Natural killer cell treated with Interleukin-12 subunit alpha and Interleukin-12 subunit beta and Interleukin-15 and Interleukin-18, amount 100 ng/mL, for 72 hours (primary cell): Measurements from ENCODE around the gene CASKIN1. TPM values are rescaled to one million over a fixed set of nuclear protein-coding genes. Genes with fewer than 3 reads are reported as not detected.

ENCODE experiments used
- ATAC-seq, 2 donors: fragments of 150-1000 bp; cut with Tn5 transposase in 1 of 2; sonication (Bioruptor Pico), chemical (Tn5 transposase) in 1 of 2; 2 replicates each; pipeline ENCODE4 v1.10.0; 2021
- DNase-seq: peaks from one replicate; pipeline ENCODE4 v3.0.0; 2022; ENCODE audit warnings: low spot score
- H3K27ac Mint-ChIP-seq, 2 donors: 1 replicate in 1 of 2; 2 replicates in 1 of 2; pipeline ENCODE4 v1.8.0; 2022; ENCODE audit warnings: mixed read lengths in 2 of 2, mild to moderate bottlenecking in 1 of 2, moderate library complexity in 1 of 2
- H3K27me3 Mint-ChIP-seq, 2 donors: 1 replicate in 1 of 2; 2 replicates in 1 of 2; pipeline ENCODE4 v1.8.0; 2022; ENCODE audit warnings: mixed read lengths in 2 of 2
- H3K36me3 Mint-ChIP-seq: one replicate; pipeline ENCODE4 v1.8.0; 2022; ENCODE audit warnings: mixed read lengths
- H3K4me1 Mint-ChIP-seq, 2 donors: 1 replicate in 1 of 2; 2 replicates in 1 of 2; pipeline ENCODE4 v1.8.0; 2022; ENCODE audit warnings: low read depth in 2 of 2, mixed read lengths in 2 of 2, mild to moderate bottlenecking in 1 of 2
- H3K4me3 Mint-ChIP-seq: one replicate; pipeline ENCODE4 v1.8.0; 2022; ENCODE audit warnings: mixed read lengths
- H3K9me3 Mint-ChIP-seq: 2 replicates; pipeline ENCODE4 v1.8.0; 2022; ENCODE audit warnings: mixed read lengths
- total RNA-seq, 2 donors: library from RNA; stranded (reverse); gene quantifications; one replicate each; pipeline ENCODE4 v1.2.3, GENCODE V29; 2022

CASKIN1 gene
- total RNA-seq, 2 donors from 2014 or later, result 0.14 to 0.26 TPM

GRCh38 chr16:2200313-2200712 lies 3.9 kb upstream of the CASKIN1 start:
- DNase-seq (no peak), ATAC-seq (no peak)
- H3K9me3 Mint-ChIP-seq, result no peaks in the 10 kb centered on the region
- no peak overlapping the region for H3K27ac Mint-ChIP-seq
- H3K27me3 Mint-ChIP-seq, result peaks cover 7 to 10% of the 10 kb centered on the region in 2 donors
- no peak overlapping the region for H3K4me3 Mint-ChIP-seq
- peaks cover 7 to 10% of the 10 kb centered on the region in 2 donors for H3K4me1 Mint-ChIP-seq
- no peaks in the 10 kb centered on the region for H3K36me3 Mint-ChIP-seq

GRCh38 chr16:2199621-2200139 lies 3.3 kb upstream of the CASKIN1 start:
- no peak for DNase-seq
- Mint-ChIP-seq H3K4me3 (no peak overlapping the region), H3K4me1 (peaks cover 6 to 9% of the 10 kb centered on the region in 2 donors)

GRCh38 chr16:2199095-2199494 lies 2.7 kb upstream of the CASKIN1 start:
- DNase-seq, result no peak
- Mint-ChIP-seq H3K27me3 (peaks cover 7 to 15% of the 10 kb centered on the region in 2 donors), H3K4me3 (no peak overlapping the region), H3K36me3 (no peaks in the 10 kb centered on the region), H3K27ac (no peak overlapping the region), H3K4me1 (peaks cover 0 to 4% of the 10 kb centered on the region in 2 donors), H3K9me3 (no peaks in the 10 kb centered on the region)
- no peak for ATAC-seq

More at GRCh38 chr16:2199621-2200139, 3.3 kb upstream of the CASKIN1 start:
- Mint-ChIP-seq H3K36me3 (no peaks in the 10 kb centered on the region), H3K27ac (no peak overlapping the region), H3K9me3 (no peaks in the 10 kb centered on the region), H3K27me3 (peaks cover 7 to 14% of the 10 kb centered on the region in 2 donors)
- no peak for ATAC-seq

- DNase-seq (no peak), ATAC-seq (no peak)
- H3K4me1 Mint-ChIP-seq, result peaks cover 0 to under 1% of the 10 kb centered on the region in 2 donors
- peak overlapping the region; percentile 30 for H3K4me3 Mint-ChIP-seq
- H3K36me3 Mint-ChIP-seq, result no peaks in the 10 kb centered on the region
- no peaks in the 10 kb centered on the region for H3K9me3 Mint-ChIP-seq
- H3K27me3 Mint-ChIP-seq, result peaks cover 7 to 15% of the 10 kb centered on the region in 2 donors
- no peak overlapping the region for H3K27ac Mint-ChIP-seq
These were observed 1.9 kb upstream of the CASKIN1 start for GRCh38 chr16:2198283-2198682.

GRCh38 chr16:2197765-2198164 lies 1.4 kb upstream of the CASKIN1 start:
- Mint-ChIP-seq H3K4me1 (no peaks in the 10 kb centered on the region), H3K36me3 (no peaks in the 10 kb centered on the region), H3K27me3 (peaks cover 7 to 15% of the 10 kb centered on the region in 2 donors), H3K27ac (no peak overlapping the region), H3K9me3 (no peaks in the 10 kb centered on the region), H3K4me3 (peak overlapping the region; percentile 30)
- ATAC-seq (no peak), DNase-seq (no peak)

- no peaks in the 10 kb centered on the region for H3K4me1 Mint-ChIP-seq
These were observed 641 bp upstream of the CASKIN1 start for GRCh38 chr16:2196981-2197511.

GRCh38 chr16:2195322-2196161 lies 863 bp downstream of the CASKIN1 start:
- Mint-ChIP-seq H3K4me3 (no peak overlapping the region), H3K9me3 (no peaks in the 10 kb centered on the region), H3K27ac (no peak overlapping the region), H3K4me1 (no peaks in the 10 kb centered on the region), H3K27me3 (peaks cover 7 to 18% of the 10 kb centered on the region in 2 donors), H3K36me3 (no peaks in the 10 kb centered on the region)
- DNase-seq, result no peak
- ATAC-seq, result no peak

More at GRCh38 chr16:2196981-2197511, 641 bp upstream of the CASKIN1 start:
- Mint-ChIP-seq H3K4me3 (peak overlapping the region; percentile 20), H3K9me3 (no peaks in the 10 kb centered on the region), H3K27ac (no peak overlapping the region), H3K27me3 (peaks cover 7 to 18% of the 10 kb centered on the region in 2 donors), H3K36me3 (no peaks in the 10 kb centered on the region)
- DNase-seq, result no peak
- no peak for ATAC-seq

- DNase-seq (no peak), ATAC-seq (peak in 1 of 2 donors; percentile 44)
- no peaks in the 10 kb centered on the region for H3K4me1 Mint-ChIP-seq
- no peak overlapping the region for H3K27ac Mint-ChIP-seq
- H3K36me3 Mint-ChIP-seq, result no peaks in the 10 kb centered on the region
- H3K9me3 Mint-ChIP-seq, result no peaks in the 10 kb centered on the region
- no peak overlapping the region for H3K4me3 Mint-ChIP-seq
- H3K27me3 Mint-ChIP-seq, result peaks cover 7 to 18% of the 10 kb centered on the region in 2 donors
These were observed 1.5 kb downstream of the CASKIN1 start for GRCh38 chr16:2194852-2195321.

GRCh38 chr16:2194166-2194834 lies 2.1 kb downstream of the CASKIN1 start:
- H3K27ac Mint-ChIP-seq, result no peak overlapping the region
- ATAC-seq, result no peak
- H3K9me3 Mint-ChIP-seq, result no peaks in the 10 kb centered on the region
- no peak overlapping the region for H3K4me3 Mint-ChIP-seq
- peaks cover 7 to 18% of the 10 kb centered on the region in 2 donors for H3K27me3 Mint-ChIP-seq
- DNase-seq, result no peak
- no peaks in the 10 kb centered on the region for H3K4me1 Mint-ChIP-seq
- H3K36me3 Mint-ChIP-seq, result no peaks in the 10 kb centered on the region

GRCh38 chr16:2191446-2191706 lies 5.0 kb downstream of the CASKIN1 start:
- Mint-ChIP-seq H3K9me3 (no peaks in the 10 kb centered on the region), H3K4me1 (no peaks in the 10 kb centered on the region), H3K36me3 (no peaks in the 10 kb centered on the region)

GRCh38 chr16:2190659-2191445 lies 5.6 kb downstream of the CASKIN1 start:
- peaks cover 0 to 8% of the 10 kb centered on the region in 2 donors for H3K27me3 Mint-ChIP-seq
- H3K27ac Mint-ChIP-seq, result no peak overlapping the region
- no peaks in the 10 kb centered on the region for H3K9me3 Mint-ChIP-seq
- ATAC-seq (no peak), DNase-seq (no peak)
- H3K4me3 Mint-ChIP-seq, result no peak overlapping the region
- H3K36me3 Mint-ChIP-seq, result no peaks in the 10 kb centered on the region
- no peaks in the 10 kb centered on the region for H3K4me1 Mint-ChIP-seq

More at GRCh38 chr16:2191446-2191706, 5.0 kb downstream of the CASKIN1 start:
- Mint-ChIP-seq H3K4me3 (no peak overlapping the region), H3K27me3 (peaks cover 0 to 8% of the 10 kb centered on the region in 2 donors), H3K27ac (no peak overlapping the region)
- no peak for ATAC-seq
- DNase-seq, result no peak

GRCh38 chr16:2190002-2190658 lies 6.3 kb downstream of the CASKIN1 start:
- no peak overlapping the region for H3K4me3 Mint-ChIP-seq
- H3K36me3 Mint-ChIP-seq, result no peaks in the 10 kb centered on the region
- H3K27me3 Mint-ChIP-seq, result peaks cover 0 to 8% of the 10 kb centered on the region in 2 donors
- H3K27ac Mint-ChIP-seq, result no peak overlapping the region
- ATAC-seq, result no peak
- H3K9me3 Mint-ChIP-seq, result no peaks in the 10 kb centered on the region
- no peaks in the 10 kb centered on the region for H3K4me1 Mint-ChIP-seq
- DNase-seq, result no peak
